NCI-H1048 (cell line): ENCODE data around the gene SPOCK3.
"Not testable (repeated sequence)": the region's sequence is repeated elsewhere in the genome, so short reads cannot be mapped to it uniquely, and the experiment has no call there.

Experiments
- DNase-seq: peaks from one replicate; lab custom pipeline; 2025; lab: John Stamatoyannopoulos, UW

SPOCK3 gene

DNA sequence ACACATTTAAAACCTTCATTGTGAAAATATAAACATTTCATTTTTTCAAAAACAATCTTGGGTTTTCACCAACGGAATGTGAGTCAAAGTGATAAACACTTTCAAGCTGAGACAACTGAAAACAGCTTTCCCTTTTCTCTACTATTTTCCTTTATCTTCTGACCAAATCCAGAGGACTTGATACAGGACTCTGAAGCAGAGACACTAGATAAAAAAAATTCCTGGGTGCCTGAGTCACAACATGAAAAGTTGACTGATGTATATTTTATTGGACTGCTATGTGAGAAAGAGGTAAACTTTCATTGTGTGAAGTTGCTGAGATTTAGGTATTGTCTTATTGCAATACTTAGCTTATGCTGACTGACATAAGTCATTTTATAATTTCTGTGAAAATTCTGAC, 411.2 kb downstream of the SPOCK3 start:
- DNase-seq, result no peak

DNA sequence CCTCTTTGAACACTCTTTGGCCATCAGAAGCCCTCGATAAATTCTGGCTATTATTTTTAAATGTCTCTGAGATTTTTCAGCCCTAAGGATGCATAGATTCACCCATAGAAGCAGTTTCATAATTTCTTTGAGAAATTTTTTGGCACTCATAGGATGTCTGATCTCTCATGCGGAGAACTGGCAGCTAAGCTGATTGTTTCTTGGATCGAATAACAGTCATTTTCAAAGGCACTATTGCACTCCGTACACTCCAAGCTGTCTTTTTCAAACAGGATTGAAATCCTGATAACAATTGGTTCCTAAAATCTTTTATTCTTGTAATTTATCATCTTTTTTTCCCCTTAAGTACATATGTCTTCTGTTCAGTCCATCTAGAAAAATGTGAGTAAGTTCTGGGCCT, 411.9 kb downstream of the SPOCK3 start:
- no peak for DNase-seq

DNA sequence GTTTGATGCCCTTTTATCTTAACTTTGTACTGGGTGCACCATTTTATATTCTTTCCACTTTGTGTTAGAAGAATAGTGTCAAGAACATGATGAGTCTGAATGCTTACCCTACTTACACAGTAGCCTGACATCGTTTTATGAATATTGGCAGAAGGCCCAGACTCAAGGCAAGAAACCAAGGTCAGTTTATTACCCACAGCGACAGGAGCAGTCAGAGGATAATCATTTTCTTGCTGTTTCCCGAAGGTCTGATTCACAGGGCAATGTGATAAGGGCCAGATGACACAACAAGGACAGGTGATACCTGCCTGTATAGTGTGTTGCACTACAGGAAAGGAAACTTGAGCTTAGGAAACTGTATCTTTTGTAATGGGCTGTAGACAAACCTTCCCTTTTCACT, 417.4 kb downstream of the SPOCK3 start:
- DNase-seq, result no peak

DNA sequence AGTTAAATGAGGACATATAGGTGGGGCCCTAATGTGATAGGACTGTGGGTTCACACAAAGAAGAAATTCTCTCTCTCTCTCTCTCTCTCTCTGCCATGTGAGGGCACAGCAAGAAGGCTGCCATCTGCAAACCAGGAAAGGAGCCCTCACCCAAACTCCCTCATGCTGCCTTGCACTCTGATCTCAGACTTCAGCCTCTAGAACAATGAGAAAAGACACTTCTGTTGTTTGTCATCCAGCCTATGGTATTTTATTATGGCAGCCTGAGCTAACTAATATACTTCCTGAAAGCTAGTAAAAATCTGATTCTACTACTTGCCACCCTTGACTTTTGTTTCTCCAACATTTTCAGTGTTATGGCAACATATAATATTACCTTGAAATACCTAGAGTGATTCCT, 425.9 kb downstream of the SPOCK3 start:
- DNase-seq, result no peak

DNA sequence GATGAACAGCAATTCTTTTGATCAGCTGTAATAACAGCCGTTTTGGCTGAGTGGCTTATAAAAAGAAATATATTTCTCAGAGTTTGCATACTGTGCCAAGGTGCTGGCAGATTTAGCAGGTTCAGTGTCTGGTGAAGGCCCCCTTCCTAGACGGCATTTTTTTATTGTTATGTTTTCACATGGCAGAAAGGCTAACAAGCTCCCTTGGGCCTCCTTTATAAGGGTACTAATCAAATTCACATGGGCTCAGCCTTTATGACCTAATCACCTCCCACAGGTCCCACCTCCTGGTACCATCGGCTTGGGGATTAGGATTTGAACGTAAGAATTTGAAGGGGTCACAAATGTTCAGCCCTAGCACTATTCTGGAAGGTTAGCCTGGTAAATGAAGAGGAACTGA, 431.9 kb downstream of the SPOCK3 start:
- DNase-seq, result no peak

DNA sequence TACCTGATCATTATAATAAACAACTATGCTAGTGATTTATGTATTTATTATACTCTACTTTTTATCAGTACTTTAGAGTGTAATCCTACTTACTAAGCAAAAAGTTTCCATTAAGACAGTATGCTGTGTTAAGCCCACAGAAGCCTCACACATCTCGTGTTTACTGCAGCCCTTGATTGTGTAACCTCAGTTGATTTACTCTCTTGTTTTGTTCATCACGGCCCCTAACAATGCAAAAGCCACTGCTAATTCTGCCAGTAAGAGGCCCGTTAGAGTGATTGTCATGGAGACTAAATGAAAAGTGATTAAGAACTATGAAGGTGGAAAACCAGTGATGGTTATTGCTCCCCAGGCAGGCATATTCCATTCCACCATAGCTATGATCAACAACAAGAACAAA, 436.2 kb downstream of the SPOCK3 start:
- DNase-seq, result no peak

DNA sequence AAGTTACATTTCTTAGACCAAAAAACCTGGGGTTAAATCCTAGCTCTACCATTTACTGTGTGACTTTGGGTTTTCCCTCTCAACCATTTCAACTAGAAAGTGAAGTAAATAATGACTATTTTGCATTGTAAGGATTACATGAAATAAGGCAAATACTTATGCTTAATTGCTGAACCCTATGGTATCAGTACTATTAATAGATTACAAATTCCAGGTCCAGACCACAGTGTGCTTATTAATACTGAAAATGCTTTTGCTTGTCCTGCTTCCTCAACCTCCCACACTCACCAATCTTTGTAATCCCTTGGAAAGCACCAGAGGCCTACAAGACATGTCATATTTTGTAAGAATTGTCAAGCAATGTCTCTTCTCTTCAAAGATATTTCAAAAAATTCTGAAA, 456.5 kb downstream of the SPOCK3 start:
- no peak for DNase-seq

DNA sequence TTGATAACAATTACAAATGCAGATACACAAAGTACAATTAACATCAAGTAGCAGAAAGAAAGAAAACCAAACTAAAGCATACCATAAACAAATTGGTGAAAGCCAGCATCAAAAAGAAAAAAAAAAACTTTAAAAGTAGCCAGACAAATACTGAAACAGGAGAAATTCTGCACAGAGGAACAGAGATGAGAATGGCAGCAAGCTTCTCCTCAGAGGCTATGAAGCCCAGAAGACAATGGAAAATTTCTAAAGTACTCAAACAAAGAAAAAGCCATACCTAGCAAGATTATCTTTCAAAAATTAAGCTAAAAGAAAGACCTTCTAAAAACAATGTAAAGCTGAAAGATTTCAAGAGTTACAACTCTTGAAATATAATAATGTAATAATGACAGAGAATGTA, 471.3 kb downstream of the SPOCK3 start:
- no peak for DNase-seq

DNA sequence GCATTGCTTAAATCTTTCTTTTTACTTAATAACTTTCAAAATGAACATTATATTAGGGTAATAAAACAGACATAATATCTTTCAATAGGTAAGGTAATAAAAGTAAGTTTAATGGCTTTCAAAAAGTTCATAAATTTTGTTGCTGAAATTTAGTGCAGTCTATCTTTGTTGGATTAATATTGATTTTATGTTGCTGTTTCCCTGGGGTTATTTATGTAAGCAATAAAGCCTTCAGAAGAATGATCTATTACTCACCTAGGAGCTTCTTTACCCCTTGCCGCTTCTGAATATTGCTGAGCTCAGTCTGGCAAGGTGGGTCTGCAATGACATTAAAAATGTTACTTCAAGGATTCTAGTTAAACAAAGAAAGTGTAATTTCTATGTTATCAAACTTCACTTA, 492.6 kb downstream of the SPOCK3 start:
- no peak for DNase-seq

DNA sequence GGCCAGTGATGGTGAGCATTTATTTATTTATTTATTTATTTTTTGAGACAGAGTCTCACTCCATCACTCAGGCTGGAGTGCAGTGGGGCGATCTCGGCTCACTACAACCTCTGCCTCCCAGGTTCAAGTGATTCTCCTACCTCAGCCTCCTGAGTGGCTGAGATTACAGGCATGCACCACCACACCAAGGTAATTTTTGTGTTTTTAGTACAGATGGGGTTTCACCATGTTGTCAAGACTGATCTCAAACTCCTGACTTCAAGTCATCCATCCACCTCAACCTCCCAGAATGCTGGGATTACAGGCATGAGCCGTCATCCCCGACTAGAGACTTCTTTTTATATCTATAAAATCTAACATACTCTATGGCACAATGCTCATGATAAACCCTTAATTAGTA, 495.1 kb downstream of the SPOCK3 start:
- DNase-seq, result not testable (repeated sequence)

DNA sequence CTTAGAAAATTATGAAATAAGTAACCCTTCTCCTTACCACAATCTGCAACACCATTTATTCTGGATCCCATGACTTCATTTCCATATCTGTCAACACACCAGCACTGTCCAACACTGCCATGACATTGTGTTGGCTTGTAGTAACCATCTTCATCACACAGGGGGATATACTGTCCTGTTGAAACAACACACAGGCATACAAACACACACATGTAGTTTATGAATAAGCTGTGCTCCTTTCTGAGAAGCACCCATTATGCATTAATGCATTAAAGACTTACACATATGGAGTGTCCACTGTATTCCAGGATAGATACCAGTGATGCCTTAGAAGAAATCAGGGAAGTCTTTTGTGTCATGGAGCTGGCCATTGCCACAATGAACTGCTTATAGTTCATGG, 496.9 kb downstream of the SPOCK3 start:
- DNase-seq, result no peak

DNA sequence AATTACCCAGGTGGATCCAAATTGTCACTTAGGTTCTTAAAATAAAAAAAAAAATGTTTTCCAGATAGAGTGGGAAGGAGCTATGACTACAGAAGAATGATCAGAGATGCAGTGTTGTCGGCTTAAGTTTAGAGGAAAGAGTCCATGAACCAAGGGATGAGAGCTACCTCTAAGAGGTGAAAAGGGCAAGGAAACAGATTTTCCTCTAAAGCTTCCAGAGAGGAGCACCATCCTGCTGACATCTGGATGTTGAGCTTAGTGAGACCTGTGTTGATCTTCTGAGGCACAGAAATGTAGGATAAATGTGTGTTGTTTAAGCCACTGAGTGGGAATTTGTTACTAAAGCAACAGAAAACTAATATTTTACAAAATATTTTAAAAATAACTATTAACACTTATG, 498.7 kb downstream of the SPOCK3 start:
- no peak for DNase-seq

DNA sequence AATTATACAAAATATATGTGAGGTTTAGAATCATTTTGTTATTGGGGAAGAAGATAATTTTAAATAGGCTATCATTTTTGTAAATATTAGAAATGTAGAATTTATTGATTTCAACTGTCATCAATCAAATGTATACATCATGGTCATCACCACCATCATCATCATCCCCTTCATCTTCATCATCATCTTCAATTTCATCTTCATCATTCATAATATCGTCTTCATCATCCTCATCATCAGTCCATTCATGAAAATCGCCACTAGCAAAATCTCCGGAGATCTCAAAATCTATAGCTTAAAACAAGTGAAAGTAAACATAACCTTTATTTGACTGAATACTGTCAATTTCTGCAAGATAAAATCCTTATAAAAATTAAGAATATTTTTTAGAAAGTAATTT, 499.5 kb downstream of the SPOCK3 start:
- no peak for DNase-seq

DNA sequence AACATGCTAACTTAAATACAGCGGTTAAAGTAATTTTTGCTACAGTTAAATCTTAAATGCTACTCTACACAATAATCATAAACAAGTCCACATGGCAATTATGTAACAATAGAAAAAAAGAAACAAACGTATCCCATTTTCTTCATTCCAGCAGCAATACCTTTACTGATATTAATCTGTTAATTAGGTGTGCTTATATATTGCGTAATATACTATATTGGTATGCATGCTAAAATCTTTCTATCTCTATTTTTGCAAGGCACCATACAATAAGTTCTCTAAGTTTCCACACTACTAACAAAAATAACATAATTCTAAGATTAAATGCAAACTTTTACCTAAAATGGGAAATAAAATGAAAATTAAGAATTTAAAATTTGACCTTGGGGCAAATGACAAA, 500.6 kb downstream of the SPOCK3 start:
- no peak for DNase-seq

DNA sequence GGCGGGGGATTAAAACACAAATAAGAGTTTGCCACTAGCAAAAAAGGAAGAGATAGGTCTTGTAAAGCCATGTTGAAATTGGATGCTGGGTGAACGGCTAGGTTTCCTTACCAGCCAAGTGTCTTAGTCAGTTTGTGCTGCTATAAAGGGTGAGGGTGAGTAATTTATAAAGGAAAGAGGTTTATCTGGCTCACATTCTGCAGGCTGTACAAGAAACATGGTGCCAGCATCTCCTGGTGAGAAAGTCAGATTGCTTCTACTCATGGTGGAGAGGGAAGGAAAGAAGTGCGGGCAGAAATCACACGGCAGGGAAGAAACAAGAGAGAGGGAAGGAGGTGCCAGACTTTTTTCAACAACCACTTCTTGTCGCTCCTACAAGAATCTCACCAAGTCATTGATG, 507.5 kb downstream of the SPOCK3 start:
- DNase-seq, result no peak

DNA sequence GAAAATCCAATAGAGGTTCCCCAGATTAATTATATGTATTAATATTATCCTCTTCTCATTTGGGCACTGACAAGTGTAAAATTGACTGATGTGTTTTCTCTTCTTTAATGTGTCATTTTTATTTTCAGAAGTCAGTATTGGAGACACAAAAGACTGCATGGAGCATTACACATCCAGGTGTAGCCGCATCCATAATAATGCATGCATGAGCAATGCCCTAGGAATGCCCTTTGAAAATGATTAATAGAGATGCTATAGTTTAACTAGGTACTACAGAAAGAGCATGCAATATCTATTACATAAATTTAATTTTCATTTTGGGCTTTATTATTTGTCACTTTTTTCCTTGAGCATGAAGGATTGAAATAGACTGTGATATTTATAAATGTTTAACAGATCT, 509.9 kb downstream of the SPOCK3 start:
- no peak for DNase-seq

DNA sequence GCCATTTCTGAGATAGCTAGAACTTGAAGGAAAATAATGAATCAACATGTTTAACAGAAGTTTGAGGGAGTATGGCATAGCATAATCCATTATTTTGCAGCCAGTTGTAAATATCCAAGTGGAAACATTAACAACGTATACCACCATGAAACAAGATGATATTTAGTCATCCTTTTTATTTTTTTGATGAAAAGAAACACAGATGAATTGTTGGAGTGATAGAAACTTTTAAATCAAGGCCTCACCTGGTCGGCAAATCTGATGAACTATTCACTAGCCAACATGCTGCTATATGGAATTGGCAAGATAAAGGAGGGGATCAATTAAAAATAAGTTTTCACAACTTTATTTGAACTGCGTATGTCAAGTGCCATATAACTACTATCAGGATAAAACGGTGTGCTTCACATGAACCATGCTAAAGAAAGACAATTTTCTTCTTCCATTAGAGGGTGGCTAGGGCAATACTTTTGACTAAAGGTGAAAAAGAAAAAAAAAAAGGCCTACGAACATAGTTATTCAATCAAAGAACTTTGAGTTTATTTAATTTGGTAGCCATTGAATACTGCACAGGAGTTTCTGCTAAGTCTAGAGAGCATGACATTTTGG, 510.7 kb downstream of the SPOCK3 start:
- DNase-seq, result no peak

DNA sequence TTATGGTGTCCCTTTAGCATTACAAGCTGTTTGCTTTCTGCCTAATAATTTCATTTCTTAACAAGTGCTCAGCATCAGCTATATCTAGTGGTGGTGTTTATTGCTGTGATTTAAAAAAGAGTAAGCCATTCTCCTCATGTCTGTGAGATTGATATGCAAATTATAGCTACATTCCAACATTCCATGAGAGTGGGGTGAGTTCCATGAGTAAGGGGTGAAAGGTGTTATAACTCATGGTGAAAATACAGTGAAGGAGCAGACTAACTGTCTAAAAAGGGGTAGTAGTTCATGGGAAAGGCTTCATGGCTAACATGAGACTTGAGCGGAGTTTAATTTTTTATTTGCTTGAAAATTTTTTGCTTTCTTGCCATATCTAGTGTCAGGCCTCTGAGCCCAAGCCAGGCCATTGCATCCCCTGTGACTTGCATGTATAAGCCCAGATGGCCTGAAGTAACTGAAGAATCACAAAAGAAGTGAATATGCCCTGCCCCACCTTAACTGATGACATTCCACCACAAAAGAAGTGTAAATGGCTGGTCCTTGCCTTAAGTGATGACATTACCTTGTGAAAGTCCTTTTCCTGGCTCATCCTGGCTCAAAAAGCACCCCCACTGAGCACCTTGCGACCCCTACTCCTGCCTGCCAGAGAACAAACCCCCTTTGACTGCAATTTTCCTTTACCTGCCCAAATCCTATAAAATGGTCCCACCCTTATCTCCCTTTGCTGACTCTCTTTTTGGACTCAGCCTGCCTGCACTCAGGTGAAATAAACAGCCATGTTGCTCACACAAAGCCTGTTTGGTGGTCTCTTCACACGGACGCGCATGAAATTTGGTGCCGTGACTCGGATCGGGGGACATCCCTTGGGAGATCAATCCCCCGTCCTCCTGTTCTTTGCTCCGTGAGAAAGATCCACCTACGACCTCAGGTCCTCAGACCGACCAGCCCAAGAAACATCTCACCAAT, 518.3 kb downstream of the SPOCK3 start:
- DNase-seq, result not testable (repeated sequence)

DNA sequence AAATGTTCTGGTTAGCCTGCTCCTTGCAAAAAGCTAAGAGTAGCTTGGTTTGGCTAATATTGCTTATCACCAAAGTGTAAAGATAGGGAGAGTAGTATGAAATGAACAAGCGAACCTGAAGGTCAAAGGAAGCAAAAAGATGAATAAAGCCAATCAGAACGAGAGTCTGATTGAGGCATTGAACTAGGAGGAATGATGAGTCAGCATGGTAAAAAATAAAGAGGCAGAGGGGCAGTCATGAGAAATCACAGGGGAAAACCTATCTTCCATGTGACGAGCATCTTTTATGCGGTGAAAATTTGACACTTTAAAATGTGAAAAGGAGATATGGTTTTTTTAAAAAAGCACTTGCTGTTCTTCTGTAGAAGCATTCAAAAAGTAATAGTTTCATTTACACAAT, 533.7 kb downstream of the SPOCK3 start:
- no peak for DNase-seq

DNA sequence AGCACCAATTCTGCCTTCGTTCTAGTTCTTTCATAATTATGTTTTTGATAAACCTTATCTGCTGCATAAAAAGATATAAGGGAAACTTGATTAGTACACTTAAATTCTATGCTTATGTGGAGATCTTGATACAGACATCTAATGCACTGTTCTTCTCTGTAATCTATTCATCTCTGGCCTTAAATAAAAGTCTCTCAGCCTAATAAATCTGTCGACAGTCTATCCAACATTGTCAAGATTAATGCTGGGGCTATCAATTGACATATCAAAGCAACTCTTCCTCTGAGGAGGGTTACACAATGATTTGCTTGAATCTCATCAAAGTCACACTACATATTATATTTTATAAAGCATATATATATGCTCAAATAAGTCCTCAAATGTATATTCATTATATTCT, 545.5 kb downstream of the SPOCK3 start:
- DNase-seq, result no peak

DNA sequence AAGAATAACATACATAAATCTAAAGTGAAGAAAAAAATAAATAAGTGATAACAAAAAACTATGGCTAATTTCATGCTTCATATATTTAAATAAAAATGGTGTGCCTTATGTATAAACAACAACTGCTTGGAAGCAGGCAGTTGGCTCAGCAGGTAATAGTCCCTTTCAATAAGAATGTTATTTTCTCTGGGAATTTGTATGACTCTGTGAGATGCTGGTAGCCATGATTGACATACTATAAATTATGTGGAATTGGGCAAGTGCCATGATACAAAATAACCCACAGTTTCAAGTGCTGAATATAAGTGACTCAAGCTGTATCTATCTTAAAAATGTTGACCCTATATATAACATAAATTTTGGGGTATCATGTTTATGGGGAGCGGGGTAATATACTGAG, 546.5 kb downstream of the SPOCK3 start:
- DNase-seq, result no peak
